Adrenal gland (tissue), 12 donors: ENCODE results near the gene SMCHD1. TPM values are rescaled to one million over a fixed set of nuclear protein-coding genes. Genes with fewer than 3 reads are reported as not detected.

Experiments used
- DNase-seq, 7 donors: peaks; one replicate each; pipeline ENCODE4 v3.0.0-alpha.2; 2019 to 2020
- H3K27ac ChIP-seq, 5 donors: fragments of 200-600 bp; sonication (generic) in 4 of 5; 1 replicate in 3 of 5; 2 replicates in 2 of 5; pipeline versions ENCODE4 v1.5.1 to v1.8.0; 2016 to 2020; ENCODE audit warnings: mild to moderate bottlenecking in 1 of 5
- H3K27me3 ChIP-seq: fragments of 200-600 bp; 2 replicates; pipeline ENCODE4 v1.8.0; 2021
- H3K36me3 ChIP-seq, 2 donors: fragments of 200-600 bp; replicated peaks in 1 of 2; 1 replicate in 1 of 2; 2 replicates in 1 of 2; pipeline versions ENCODE4 v1.5.1 to v1.8.0; 2018 to 2022
- H3K4me1 ChIP-seq, 2 donors: fragments of 200-600 bp; replicated peaks in 1 of 2; 1 replicate in 1 of 2; 2 replicates in 1 of 2; pipeline versions ENCODE4 v1.5.1 to v1.8.0; 2018 to 2021
- H3K4me3 ChIP-seq, 4 donors: fragments of 200-600 bp; sonication (generic) in 3 of 4; one replicate each; pipeline ENCODE4 v1.5.1; 2016 to 2018
- H3K9me3 ChIP-seq, 3 donors: fragments of 200-600 bp; sonication (generic) in 1 of 3; replicated peaks in 1 of 3; 1 replicate in 2 of 3; 2 replicates in 1 of 3; pipeline versions ENCODE4 v1.5.1 to v1.8.0; 2016 to 2021
- CTCF ChIP-seq, 6 experiments: fragments of 450-650 bp in 4 of 6; fragments of 200-600 bp in 2 of 6; sonication (generic) in 1 of 6; IDR thresholded peaks; 1 replicate in 5 of 6; 2 replicates in 1 of 6; pipeline versions ENCODE4 v1.5.1 to v1.8.0; 2016 to 2021; ENCODE audit warnings: antibody characterized with exemption in 6 of 6, mild to moderate bottlenecking in 2 of 6, moderate library complexity in 1 of 6
- POLR2A ChIP-seq, 2 donors: fragments of 450-650 bp; IDR thresholded peaks; one replicate each; pipeline ENCODE4 v1.6.1; 2017; ENCODE audit warnings: antibody characterized with exemption in 2 of 2, mild to moderate bottlenecking in 2 of 2, moderate library complexity in 1 of 2
- WGBS, 4 donors: extraction: QIAGEN DNeasy Blood & Tissue Kit in 2 of 4; methylation state at CpG; one replicate each; pipeline versions ENCODE4 v1.1.5 to v1.1.7; 2013 to 2017; 5-methylcytosine and 5-hydroxymethylcytosine counted together
- intact Hi-C, 2 donors: fragments of 100-400 bp; cut with DNase I; formaldehyde crosslinking; loops; one replicate each; pipeline versions ENCODE4 v1.14.1 to v1.15.0; 2022 to 2023
- polyA plus RNA-seq, 3 donors: library from polyadenylated mRNA; stranded (reverse); fragments of 200-250 nt in 2 of 3; fragments of 350-450 nt in 1 of 3; fragmentation: Illumina TruSeq in 1 of 3; extraction: RNeasy Lipid Tissue Mini Kit (QIAGEN cat#74804) in 1 of 3; gene quantifications; one replicate each; pipeline ENCODE4 v1.2.3, GENCODE V29; 2013 to 2014
- total RNA-seq, 9 donors: library from RNA; depleted of rRNA in 4 of 9; stranded (reverse); fragments of >200 nt in 4 of 9; fragments of 120-200 nt in 1 of 9; fragmentation: NEBNext Ultra II Directional in 1 of 9; extraction: Animal tissue kit (Norgen Biotek cat#: 25700) in 1 of 9; gene quantifications; one replicate each; pipeline versions ENCODE4 v1.1.0 to v1.2.4, GENCODE V29; 2013 to 2023
- donor health status: healthy with polysubstance abuse.
- donor health status: Bipolar disorder and iron deficiency.
- donor health status: DM: yes; HTN: yes; CAD: no.
- donor health status: DM: no; HTN: no; CAD: no.
- donor health status: DM: no; HTN: no; CAD: no.
- donor health status: DM: yes; HTN: yes; CAD: no.

Gene SMCHD1
- total and polyA plus RNA-seq, 12 donors: 5.3 to 77.1 (median 21.2) TPM

- WGBS, 4 donors: 89 to 96% (median 95%) methylated on average over 5 of the region's 5 CpGs
- no peak overlapping the region for H3K27ac ChIP-seq
- no peak for DNase-seq
- H3K4me3 ChIP-seq: no peak overlapping the region
- no peak for TF ChIP-seq CTCF (IDR thresholded peaks at IDR 0.05)
- no peak for TF ChIP-seq POLR2A (IDR thresholded peaks at IDR 0.05)
- H3K27me3 ChIP-seq: no peaks in the 10 kb centered on the region
- peaks cover 0 to 9% of the 10 kb centered on the region in 2 donors for H3K4me1 ChIP-seq
- H3K36me3 ChIP-seq: peaks cover 0 to 2% of the 10 kb centered on the region in 2 donors
- intact Hi-C loops: no loop called here
- peaks cover 0 to 12% (median under 1%) of the 10 kb centered on the region in 3 donors for H3K9me3 ChIP-seq
Observed at GRCh38 chr18:2681993-2682603, 26.6 kb downstream of the SMCHD1 start.

GRCh38 chr18:2683055-2683454 is 27.5 kb downstream of the SMCHD1 start:
- Histone ChIP-seq H3K9me3 (peaks cover 0 to 15% (median 4%) of the 10 kb centered on the region in 3 donors), H3K27me3 (no peaks in the 10 kb centered on the region), H3K36me3 (no peaks in the 10 kb centered on the region), H3K27ac (no peak overlapping the region), H3K4me3 (no peak overlapping the region), H3K4me1 (peaks cover 0 to 9% of the 10 kb centered on the region in 2 donors)
- intact Hi-C loops: no loop called here
- TF ChIP-seq POLR2A (IDR thresholded peaks at IDR 0.05) (no peak), CTCF (IDR thresholded peaks at IDR 0.05) (no peak)
- DNase-seq: no peak

- Histone ChIP-seq H3K27ac (no peak overlapping the region), H3K36me3 (peaks cover 0 to 11% of the 10 kb centered on the region in 2 donors), H3K4me3 (no peak overlapping the region), H3K27me3 (no peaks in the 10 kb centered on the region), H3K9me3 (peaks cover 0 to 15% (median 4%) of the 10 kb centered on the region in 3 donors), H3K4me1 (peaks cover 0 to 9% of the 10 kb centered on the region in 2 donors)
- no peak for DNase-seq
- TF ChIP-seq POLR2A (IDR thresholded peaks at IDR 0.05) (no peak), CTCF (IDR thresholded peaks at IDR 0.05) (no peak)
- intact Hi-C loops: no loop called here
- 95 to 100% (median 98%) methylated on average over 3 of the region's 3 CpGs for WGBS, 4 donors
Observed at GRCh38 chr18:2686349-2686968, 30.9 kb downstream of the SMCHD1 start.

- Histone ChIP-seq H3K9me3 (peaks cover 0 to 15% (median 4%) of the 10 kb centered on the region in 3 donors), H3K4me3 (no peak overlapping the region), H3K27ac (no peak overlapping the region), H3K27me3 (no peaks in the 10 kb centered on the region), H3K4me1 (peaks cover 0 to 9% of the 10 kb centered on the region in 2 donors), H3K36me3 (peaks cover 0 to 11% of the 10 kb centered on the region in 2 donors)
- intact Hi-C loops: no loop called here
- 89 to 93% (median 90%) methylated on average over 3 of the region's 3 CpGs for WGBS, 4 donors
- TF ChIP-seq POLR2A (IDR thresholded peaks at IDR 0.05) (no peak), CTCF (IDR thresholded peaks at IDR 0.05) (no peak)
- DNase-seq: no peak
Observed at GRCh38 chr18:2687390-2688001, 32.0 kb downstream of the SMCHD1 start.
